Activated T-helper 9 cell treated with anti-CD3 and anti-CD28 coated beads, Interleukin-2, amount 50 U/mL, for 16 hours (primary cell): ENCODE data around the gene ABR.

Experiments
- DNase-seq: peaks from one replicate; pipeline ENCODE4 v3.0.0-alpha.2; 2020; ENCODE audit warnings: low read depth

Gene ABR

GRCh38 chr17:1179818-1180742 lies at the start of gene ABR:
Gene ABR, minus strand, starts transcription at chr17:1179981. Its CDS starts 254 bp downstream, at chr17:1179727.
- DNase-seq = peak; percentile 49

GRCh38 chr17:1229349-1229899 lies 49.6 kb upstream of the ABR start:
- peak; percentile 18 for DNase-seq

- no peak for DNase-seq
These were observed 49.1 kb upstream of the ABR start for GRCh38 chr17:1228781-1229348.

GRCh38 chr17:1227917-1228780 lies 48.4 kb upstream of the ABR start:
- no peak for DNase-seq

- no peak for DNase-seq
These were observed 47.6 kb upstream of the ABR start for GRCh38 chr17:1227365-1227764.

GRCh38 chr17:1226308-1226707 lies 46.5 kb upstream of the ABR start:
- no peak for DNase-seq

DNA sequence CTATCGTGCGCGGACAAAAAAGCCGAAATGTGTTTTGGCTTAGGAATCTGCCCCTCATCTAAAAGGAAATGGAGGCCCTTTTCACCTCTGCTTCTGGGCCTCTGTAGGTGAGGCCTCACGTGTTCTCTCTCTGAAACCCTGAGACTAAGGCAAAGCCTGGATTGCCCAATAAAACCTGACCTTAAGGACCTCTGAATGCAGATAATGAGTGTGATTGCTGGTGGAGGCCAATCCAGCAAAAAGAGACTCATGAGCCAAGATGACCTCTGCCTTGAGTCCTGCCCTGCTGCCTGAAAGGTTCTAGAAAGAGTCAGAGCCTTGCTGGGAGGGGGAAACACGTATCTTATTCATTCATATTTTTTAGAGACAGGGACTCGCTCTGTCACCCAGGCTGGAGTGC lies 44.5 kb upstream of the ABR start:
- DNase-seq = no peak

DNA sequence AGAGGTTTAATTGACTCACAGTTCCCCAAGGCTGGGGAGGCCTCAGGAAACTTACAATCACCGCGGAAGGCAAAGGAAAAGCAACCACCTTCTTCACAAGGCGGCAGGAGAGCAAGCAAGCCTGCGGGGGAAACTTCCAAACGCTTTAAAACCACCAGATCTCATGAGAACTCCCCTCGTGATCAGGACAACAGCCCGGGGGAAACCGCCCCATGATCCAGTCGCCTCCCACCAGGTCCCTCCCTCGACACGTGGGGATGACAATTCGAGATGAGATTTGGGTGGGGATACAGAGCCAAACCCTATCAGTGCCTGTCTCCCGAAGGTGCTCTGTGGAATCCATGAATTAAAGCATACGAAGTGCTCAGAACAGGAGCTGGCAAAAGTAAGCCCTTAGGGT lies 43.9 kb upstream of the ABR start:
- no peak for DNase-seq

- DNase-seq = no peak
These were observed 42.5 kb upstream of the ABR start for GRCh38 chr17:1222321-1222720.

- no peak for DNase-seq
These were observed 41.4 kb upstream of the ABR start for GRCh38 chr17:1221209-1221608.

GRCh38 chr17:1220346-1220745 lies 40.6 kb upstream of the ABR start:
- no peak for DNase-seq

DNA sequence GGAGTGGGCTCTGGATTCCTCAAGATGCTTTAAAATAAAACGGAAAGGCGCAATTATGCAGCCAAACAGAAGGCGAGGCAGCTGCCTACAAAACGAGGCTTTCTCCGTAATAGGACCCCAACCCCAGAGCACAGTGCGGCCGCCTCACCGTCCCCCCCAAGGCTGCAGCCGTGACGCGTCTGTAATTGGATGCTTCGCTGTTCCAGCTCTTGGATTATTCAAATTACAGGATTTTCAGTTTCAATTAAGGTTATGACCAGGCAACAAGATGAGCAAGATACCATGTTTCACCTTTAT lies 37.3 kb upstream of the ABR start:
- DNase-seq = no peak

DNA sequence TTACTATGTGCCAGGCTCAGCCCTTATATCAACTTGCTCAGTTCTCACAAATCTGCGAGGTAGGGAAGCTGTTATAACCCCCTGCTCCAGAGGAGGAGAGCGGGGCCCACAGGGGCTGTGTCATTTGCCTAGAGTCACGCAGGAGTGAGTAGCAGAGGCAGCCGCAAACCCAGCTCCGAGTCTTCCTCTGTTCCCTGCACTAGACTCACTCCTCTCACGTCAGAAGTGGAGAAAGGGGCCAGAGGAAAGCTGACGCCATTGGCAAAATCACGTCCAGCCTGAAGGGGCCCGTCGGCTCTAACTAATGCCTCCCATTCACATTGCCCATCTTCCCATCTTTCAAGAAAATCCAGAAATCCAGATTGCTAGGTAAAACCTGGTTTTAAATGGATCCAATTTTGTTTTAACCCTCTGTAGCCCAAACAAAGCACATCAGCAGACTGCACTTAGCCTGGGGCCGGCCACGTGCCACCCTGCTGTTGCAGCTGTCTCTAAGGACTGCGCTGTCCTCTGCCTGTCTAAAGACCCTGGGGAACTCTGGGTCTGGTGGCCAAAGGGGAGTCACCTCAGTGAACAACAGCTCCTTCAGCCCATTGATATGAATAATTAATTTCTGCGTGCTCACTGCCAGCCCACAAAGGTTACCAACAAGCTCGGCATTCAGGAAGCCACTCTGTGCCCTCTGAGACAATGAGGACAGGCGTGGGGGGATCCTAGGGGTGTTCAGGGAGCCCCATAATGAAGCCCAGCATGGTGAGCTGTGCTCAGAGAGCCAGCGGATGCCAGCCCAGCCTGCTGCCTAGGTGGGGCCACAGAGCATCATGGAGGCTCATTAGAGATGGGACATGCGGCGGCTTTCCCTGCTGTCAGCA lies 36.7 kb upstream of the ABR start:
- DNase-seq = no peak

GRCh38 chr17:1212946-1213345 lies 33.2 kb upstream of the ABR start:
- no peak for DNase-seq

- DNase-seq = no peak
These were observed 31.5 kb upstream of the ABR start for GRCh38 chr17:1211287-1211686.

GRCh38 chr17:1208966-1209365 lies 29.2 kb upstream of the ABR start:
- no peak for DNase-seq

GRCh38 chr17:1206026-1206777 lies 26.4 kb upstream of the ABR start:
- no peak for DNase-seq

DNA sequence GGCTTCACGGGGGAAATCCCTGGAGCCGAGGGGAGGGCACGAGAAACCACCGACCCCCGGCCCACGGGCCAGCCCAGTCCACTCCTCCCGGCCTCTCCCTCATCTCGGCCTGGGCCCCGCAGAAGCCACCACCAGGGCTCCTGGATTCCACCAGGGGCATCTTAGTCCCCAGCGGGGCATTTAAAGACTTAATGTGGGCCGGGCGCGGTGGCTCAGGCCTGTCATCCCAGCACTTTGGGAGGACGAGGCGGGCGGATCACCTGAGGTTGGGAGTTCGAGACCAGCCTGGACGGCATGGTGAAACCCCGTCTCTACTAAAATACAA lies 24.1 kb upstream of the ABR start:
- no peak for DNase-seq

GRCh38 chr17:1203111-1203966 lies 23.6 kb upstream of the ABR start:
- DNase-seq = peak; percentile 44

- no peak for DNase-seq
These were observed 22.5 kb upstream of the ABR start for GRCh38 chr17:1202291-1202690.
